A549 (cell line): ENCODE data around the gene ZBTB25.

ENCODE experiments used
- CEBPB ChIP-seq, 2 experiments: fragments of >200 bp in 1 of 2; sonication (Bioruptor Twin) in 1 of 2; formaldehyde crosslinking in 1 of 2; IDR thresholded peaks; 2 replicates each; pipeline ENCODE4 v1.6.1; 2012 to 2016
- CTCF ChIP-seq: fragments of >200 bp; sonication (Bioruptor Twin); formaldehyde crosslinking; IDR thresholded peaks from 3 replicates; pipeline ENCODE4 v1.5.1; 2016
- EHMT2 ChIP-seq: fragments of 200-600 bp; sonication (generic); IDR thresholded peaks from 2 replicates; pipeline ENCODE4 v1.6.1; 2016; ENCODE audit warnings: antibody characterized with exemption, low read depth, mild to moderate bottlenecking, moderate library complexity
- EP300 ChIP-seq, 2 experiments: fragments of >200 bp; sonication (Bioruptor Twin); formaldehyde crosslinking; IDR thresholded peaks; 2 replicates in 1 of 2; 3 replicates in 1 of 2; pipeline ENCODE4 v1.6.1; 2016 to 2017
- JUN ChIP-seq, 2 experiments: fragments of >200 bp; sonication (Bioruptor Twin); formaldehyde crosslinking; IDR thresholded peaks; 2 replicates in 1 of 2; 3 replicates in 1 of 2; pipeline ENCODE4 v1.6.1; 2016 to 2017
- JUNB ChIP-seq: fragments of >200 bp; sonication (Bioruptor Twin); formaldehyde crosslinking; IDR thresholded peaks from 2 replicates; pipeline ENCODE4 v1.6.1; 2016
- KDM1A ChIP-seq: fragments of 200-600 bp; sonication (generic); IDR thresholded peaks from 2 replicates; pipeline ENCODE4 v1.6.1; 2016; ENCODE audit warnings: low read depth, mild to moderate bottlenecking
- POLR2A ChIP-seq: IDR thresholded peaks from 2 replicates; pipeline ENCODE4 v1.6.1; 2012; ENCODE audit warnings: mild to moderate bottlenecking, low read length
- RAD21 ChIP-seq, 2 experiments: fragments of >200 bp in 1 of 2; sonication (Bioruptor Twin) in 1 of 2; formaldehyde crosslinking in 1 of 2; IDR thresholded peaks in 1 of 2; conservative IDR thresholded peaks in 1 of 2; 2 replicates in 1 of 2; 3 replicates in 1 of 2; pipeline ENCODE4 v1.6.1; 2012 to 2018; ENCODE audit warnings: inconsistent platforms in 1 of 2
- RNF2 ChIP-seq: fragments of 200-600 bp; sonication (generic); IDR thresholded peaks from 2 replicates; pipeline ENCODE4 v1.6.1; 2016; ENCODE audit warnings: low read depth, mild to moderate bottlenecking, antibody characterized with exemption, moderate library complexity, borderline replicate concordance
- TF ChIP-seq, protein P1 (sequence below): IDR thresholded peaks from 2 replicates; pipeline ENCODE4 v1.6.1; 2012
- TF ChIP-seq, protein P2 (sequence below): fragments of >200 bp; sonication (Bioruptor Twin); formaldehyde crosslinking; IDR thresholded peaks from 3 replicates; pipeline ENCODE4 v1.6.1; 2016

- no peak for TF ChIP-seq CTCF
- TF ChIP-seq EP300 (IDR thresholded peaks at IDR 0.05), result no peak
- TF ChIP-seq POLR2A, result no peak
- no peak for TF ChIP-seq RNF2
- TF ChIP-seq RAD21 (conservative IDR thresholded peaks at IDR 0.05 in 1 of 2, IDR thresholded peaks at IDR 0.05 in 1 of 2), result no peak
- TF ChIP-seq, protein P1, sequence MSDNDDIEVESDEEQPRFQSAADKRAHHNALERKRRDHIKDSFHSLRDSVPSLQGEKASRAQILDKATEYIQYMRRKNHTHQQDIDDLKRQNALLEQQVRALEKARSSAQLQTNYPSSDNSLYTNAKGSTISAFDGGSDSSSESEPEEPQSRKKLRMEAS, result no peak
- TF ChIP-seq, protein P2, sequence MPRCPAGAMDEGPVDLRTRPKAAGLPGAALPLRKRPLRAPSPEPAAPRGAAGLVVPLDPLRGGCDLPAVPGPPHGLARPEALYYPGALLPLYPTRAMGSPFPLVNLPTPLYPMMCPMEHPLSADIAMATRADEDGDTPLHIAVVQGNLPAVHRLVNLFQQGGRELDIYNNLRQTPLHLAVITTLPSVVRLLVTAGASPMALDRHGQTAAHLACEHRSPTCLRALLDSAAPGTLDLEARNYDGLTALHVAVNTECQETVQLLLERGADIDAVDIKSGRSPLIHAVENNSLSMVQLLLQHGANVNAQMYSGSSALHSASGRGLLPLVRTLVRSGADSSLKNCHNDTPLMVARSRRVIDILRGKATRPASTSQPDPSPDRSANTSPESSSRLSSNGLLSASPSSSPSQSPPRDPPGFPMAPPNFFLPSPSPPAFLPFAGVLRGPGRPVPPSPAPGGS, result no peak
- TF ChIP-seq JUN (IDR thresholded peaks at IDR 0.05), result no peak
- TF ChIP-seq KDM1A, result no peak
- TF ChIP-seq JUNB, result no peak
- TF ChIP-seq EHMT2, result no peak
- TF ChIP-seq CEBPB (IDR thresholded peaks at IDR 0.05), result no peak
Observed at GRCh38 chr14:64506721-64507120, 3.1 kb upstream of the ZBTB25 start.
